HL-60 (cell line): ENCODE data around the gene BTBD19.
A peak's percentile ranks its signal among the peaks of the same experiment; 100 is the strongest.

Experiments used
- DNase-seq, 2 experiments: peaks; one replicate each; pipeline ENCODE4 v3.0.0-alpha.2; 2010 to 2020; ENCODE audit warnings: low read depth in 1 of 2, low spot score in 1 of 2
- H3K27ac ChIP-seq: fragments of 250-450 bp; sonication (Bioruptor Pico); replicated peaks from 2 replicates; pipeline ENCODE4 v1.5.1; 2020; ENCODE audit warnings: mild to moderate bottlenecking, moderate library complexity
- H3K27me3 ChIP-seq: fragments of 250-450 bp; sonication (Bioruptor Pico); 2 replicates; pipeline ENCODE4 v1.5.1; 2021; ENCODE audit warnings: mild to moderate bottlenecking, moderate library complexity; ENCODE audit not compliant: insufficient read depth, poor library complexity, severe bottlenecking
- H3K4me3 ChIP-seq: replicated peaks from 2 replicates; pipeline ENCODE4 v1.5.1; 2011; ENCODE audit warnings: mild to moderate bottlenecking, control low read depth, low read length; ENCODE audit not compliant: insufficient read depth
- GABPA ChIP-seq: IDR thresholded peaks from 2 replicates; pipeline ENCODE4 v1.6.1; 2012; ENCODE audit warnings: low read depth
- POLR2AphosphoS5 ChIP-seq: IDR thresholded peaks from 2 replicates; pipeline ENCODE4 v1.6.1; 2012; ENCODE audit warnings: low read depth
- SPI1 ChIP-seq: IDR thresholded peaks from 2 replicates; pipeline ENCODE4 v1.6.1; 2012; ENCODE audit warnings: low read depth, mild to moderate bottlenecking, borderline replicate concordance
- TF ChIP-seq, protein P1 (sequence below): IDR thresholded peaks from one replicate; pipeline ENCODE4 v1.5.1; 2011; ENCODE audit warnings: low read length, control low read depth, inconsistent platforms; ENCODE audit not compliant: insufficient read depth
- TF ChIP-seq, protein P2 (sequence below): IDR thresholded peaks from 2 replicates; pipeline ENCODE4 v1.6.1; 2012; ENCODE audit warnings: low read depth; ENCODE audit not compliant: insufficient replicate concordance

BTBD19 gene

DNA sequence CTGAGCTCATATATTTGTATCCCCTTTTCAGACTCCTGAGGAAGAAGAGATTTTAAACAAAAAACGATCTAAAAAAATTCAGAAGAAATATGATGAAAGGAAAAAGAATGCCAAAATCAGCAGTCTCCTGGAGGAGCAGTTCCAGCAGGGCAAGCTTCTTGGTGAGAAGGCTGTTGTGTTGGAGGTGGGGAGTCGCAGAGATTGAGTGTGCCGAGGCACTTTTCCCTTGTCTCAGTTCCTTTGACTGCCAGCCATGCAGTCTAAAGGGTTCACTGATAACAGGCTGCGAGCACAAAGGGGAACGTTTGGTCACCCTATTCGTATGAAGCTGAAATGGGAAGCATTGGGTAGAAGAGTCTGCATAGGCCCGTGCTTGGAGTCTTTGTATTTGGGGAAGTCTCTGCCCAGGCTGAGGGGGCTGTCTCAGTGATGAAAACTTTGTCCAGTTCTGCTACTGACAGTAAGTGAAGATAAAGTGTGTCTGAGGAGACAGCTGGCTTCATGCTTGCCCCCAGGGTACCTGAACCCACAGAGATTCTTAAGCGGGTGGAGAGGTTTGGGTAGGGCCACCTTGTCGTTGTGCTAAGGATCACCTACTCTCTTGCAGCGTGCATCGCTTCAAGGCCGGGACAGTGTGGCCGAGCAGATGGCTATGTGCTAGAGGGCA, 30.2 kb upstream of the BTBD19 start:
- Histone ChIP-seq H3K27me3 (no peaks in the 10 kb centered on the region), H3K27ac (peak overlapping the region; percentile 93), H3K4me3 (peak overlapping the region; percentile 86)
- peak in 1 of 2 experiments; percentile 80 for DNase-seq
- no peak for TF ChIP-seq GABPA
- TF ChIP-seq, protein P1, sequence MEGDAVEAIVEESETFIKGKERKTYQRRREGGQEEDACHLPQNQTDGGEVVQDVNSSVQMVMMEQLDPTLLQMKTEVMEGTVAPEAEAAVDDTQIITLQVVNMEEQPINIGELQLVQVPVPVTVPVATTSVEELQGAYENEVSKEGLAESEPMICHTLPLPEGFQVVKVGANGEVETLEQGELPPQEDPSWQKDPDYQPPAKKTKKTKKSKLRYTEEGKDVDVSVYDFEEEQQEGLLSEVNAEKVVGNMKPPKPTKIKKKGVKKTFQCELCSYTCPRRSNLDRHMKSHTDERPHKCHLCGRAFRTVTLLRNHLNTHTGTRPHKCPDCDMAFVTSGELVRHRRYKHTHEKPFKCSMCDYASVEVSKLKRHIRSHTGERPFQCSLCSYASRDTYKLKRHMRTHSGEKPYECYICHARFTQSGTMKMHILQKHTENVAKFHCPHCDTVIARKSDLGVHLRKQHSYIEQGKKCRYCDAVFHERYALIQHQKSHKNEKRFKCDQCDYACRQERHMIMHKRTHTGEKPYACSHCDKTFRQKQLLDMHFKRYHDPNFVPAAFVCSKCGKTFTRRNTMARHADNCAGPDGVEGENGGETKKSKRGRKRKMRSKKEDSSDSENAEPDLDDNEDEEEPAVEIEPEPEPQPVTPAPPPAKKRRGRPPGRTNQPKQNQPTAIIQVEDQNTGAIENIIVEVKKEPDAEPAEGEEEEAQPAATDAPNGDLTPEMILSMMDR: no peak
- TF ChIP-seq POLR2AphosphoS5: peak; percentile 38; the same call in 1 of the 2 replicates
- TF ChIP-seq SPI1: peak; percentile 85
- TF ChIP-seq, protein P2, sequence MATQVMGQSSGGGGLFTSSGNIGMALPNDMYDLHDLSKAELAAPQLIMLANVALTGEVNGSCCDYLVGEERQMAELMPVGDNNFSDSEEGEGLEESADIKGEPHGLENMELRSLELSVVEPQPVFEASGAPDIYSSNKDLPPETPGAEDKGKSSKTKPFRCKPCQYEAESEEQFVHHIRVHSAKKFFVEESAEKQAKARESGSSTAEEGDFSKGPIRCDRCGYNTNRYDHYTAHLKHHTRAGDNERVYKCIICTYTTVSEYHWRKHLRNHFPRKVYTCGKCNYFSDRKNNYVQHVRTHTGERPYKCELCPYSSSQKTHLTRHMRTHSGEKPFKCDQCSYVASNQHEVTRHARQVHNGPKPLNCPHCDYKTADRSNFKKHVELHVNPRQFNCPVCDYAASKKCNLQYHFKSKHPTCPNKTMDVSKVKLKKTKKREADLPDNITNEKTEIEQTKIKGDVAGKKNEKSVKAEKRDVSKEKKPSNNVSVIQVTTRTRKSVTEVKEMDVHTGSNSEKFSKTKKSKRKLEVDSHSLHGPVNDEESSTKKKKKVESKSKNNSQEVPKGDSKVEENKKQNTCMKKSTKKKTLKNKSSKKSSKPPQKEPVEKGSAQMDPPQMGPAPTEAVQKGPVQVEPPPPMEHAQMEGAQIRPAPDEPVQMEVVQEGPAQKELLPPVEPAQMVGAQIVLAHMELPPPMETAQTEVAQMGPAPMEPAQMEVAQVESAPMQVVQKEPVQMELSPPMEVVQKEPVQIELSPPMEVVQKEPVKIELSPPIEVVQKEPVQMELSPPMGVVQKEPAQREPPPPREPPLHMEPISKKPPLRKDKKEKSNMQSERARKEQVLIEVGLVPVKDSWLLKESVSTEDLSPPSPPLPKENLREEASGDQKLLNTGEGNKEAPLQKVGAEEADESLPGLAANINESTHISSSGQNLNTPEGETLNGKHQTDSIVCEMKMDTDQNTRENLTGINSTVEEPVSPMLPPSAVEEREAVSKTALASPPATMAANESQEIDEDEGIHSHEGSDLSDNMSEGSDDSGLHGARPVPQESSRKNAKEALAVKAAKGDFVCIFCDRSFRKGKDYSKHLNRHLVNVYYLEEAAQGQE: no peak

DNA sequence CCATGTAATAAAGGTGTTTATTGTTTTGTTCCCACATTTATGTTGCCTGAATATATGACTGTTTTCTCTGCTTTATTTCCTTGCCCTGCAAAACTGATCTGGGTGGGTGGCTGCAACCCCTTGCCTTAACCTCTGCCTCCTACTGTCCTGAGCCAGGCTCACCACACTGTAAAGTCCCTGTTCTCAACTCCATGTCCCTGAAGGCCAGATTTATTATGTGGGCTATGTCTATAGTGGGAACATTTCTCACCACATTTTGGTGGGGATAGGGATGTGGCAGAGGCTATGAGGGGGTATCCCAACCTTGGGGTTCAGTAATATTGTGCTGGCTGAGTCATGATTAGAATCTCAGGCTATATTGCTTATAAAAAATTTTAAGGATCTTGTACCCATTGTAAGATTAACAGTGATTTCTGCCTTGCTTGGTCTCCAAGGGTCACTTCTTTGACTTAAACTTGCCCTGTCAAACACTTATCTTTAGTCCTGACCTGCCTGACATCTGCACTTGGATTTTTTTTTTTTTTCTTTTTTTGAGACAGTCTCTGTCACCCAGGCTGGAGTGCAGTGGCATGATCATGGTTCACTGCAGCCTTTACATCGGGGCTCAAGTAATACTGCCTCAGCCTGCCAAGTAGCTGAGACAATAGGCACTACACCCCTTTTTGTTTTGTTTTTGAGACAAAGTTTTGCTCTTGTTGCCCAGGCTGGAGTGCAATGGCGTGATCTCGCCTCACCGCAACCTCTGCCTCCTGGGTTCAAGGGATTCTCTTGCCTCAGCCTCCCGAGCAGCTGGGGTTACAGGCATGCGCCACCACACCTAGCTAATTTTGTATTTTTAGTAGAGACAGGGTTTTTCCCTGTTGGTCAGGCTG, 29.4 kb upstream of the BTBD19 start:
- no peaks in the 10 kb centered on the region for H3K27me3 ChIP-seq
- H3K4me3 ChIP-seq: no peak overlapping the region
- DNase-seq: no peak
- TF ChIP-seq, protein P1: no peak
- TF ChIP-seq POLR2AphosphoS5: 0 out of 2 replicates have a peak, but pooled peaks have one; percentile 6
- no peak overlapping the region for H3K27ac ChIP-seq

- H3K27ac ChIP-seq: no peak overlapping the region
- no peaks in the 10 kb centered on the region for H3K27me3 ChIP-seq
Observed at GRCh38 chr1:44780583-44781121, 27.7 kb upstream of the BTBD19 start.

More at GRCh38 chr1:44780583-44781121, 27.7 kb upstream of the BTBD19 start:
- no peak overlapping the region for H3K4me3 ChIP-seq
- no peak for TF ChIP-seq SPI1
- TF ChIP-seq, protein P2: no peak
- peak; percentile 70; the same call in 1 of the 2 replicates for TF ChIP-seq POLR2AphosphoS5
- TF ChIP-seq, protein P1: no peak
- no peak for DNase-seq
